ENCODE data around the gene TBL1X.

TBL1X gene

DNA sequence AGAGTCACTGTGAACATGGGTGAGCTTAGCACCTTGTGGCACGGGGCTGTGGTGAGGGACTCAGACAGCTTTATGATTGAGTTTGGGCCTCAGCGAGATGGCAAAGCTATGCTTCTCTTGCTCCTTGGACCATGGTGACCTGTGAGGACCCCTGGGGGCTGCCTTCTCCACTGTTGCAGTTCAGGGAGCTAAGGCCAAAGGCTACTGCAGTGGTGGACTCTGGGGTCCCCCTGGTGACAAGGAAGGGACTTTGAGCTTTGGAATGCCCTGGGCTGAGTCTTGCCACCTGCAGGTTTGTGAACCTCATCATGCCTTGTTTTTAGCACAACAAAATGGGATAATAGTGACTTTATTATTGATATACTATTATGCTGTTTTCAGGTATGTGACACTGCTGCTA lies 36.5 kb downstream of the TBL1X start:
- Histone ChIP-seq H3K4me1 (ENCODE audit: insufficient read depth, low read length) (no peaks in the 10 kb centered on the region), H3K9me3 (ENCODE audit: insufficient read depth, low read depth, low read length) (no peaks in the 10 kb centered on the region), H3K27me3 (ENCODE audit: insufficient read depth, low read length) (no peaks in the 10 kb centered on the region), H3K36me3 (ENCODE audit: insufficient read depth, low read depth, low read length) (peaks cover 22% of the 10 kb centered on the region), H3K9ac (ENCODE audit: low read depth, low read length) (no peak overlapping the region), H3K27ac (ENCODE audit: low read length) (no peak overlapping the region), H3K4me3 (ENCODE audit: low read length) (no peak overlapping the region)

DNA sequence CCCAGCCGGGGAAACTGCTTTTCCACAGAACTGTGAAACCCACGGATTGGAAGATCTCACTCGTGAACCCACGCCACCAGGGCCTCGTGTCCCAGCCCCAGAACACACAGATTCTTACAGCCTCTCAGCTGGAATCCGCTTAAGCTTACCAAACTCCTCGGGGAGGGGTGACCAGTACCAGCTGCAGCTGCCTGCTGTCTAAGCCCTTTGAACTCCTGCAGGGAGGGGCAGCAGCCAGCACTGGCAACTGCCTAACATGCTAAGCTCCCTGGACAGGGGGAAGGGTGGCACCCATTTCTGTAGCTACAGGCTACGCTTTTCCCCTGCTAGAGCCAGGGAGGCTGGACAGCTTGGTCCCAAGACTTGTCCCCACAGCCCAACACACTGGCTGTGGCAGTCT lies 38.4 kb downstream of the TBL1X start:
- no peaks in the 10 kb centered on the region for H3K9me3 ChIP-seq (ENCODE audit: insufficient read depth, low read depth, low read length)
- peaks cover 22% of the 10 kb centered on the region for H3K36me3 ChIP-seq (ENCODE audit: insufficient read depth, low read depth, low read length)
- H3K27ac ChIP-seq (ENCODE audit: low read length): no peak overlapping the region
- no peaks in the 10 kb centered on the region for H3K27me3 ChIP-seq (ENCODE audit: insufficient read depth, low read length)
- no peak overlapping the region for H3K9ac ChIP-seq (ENCODE audit: low read depth, low read length)
- no peaks in the 10 kb centered on the region for H3K4me1 ChIP-seq (ENCODE audit: insufficient read depth, low read length)
- no peak overlapping the region for H3K4me3 ChIP-seq (ENCODE audit: low read length)

DNA sequence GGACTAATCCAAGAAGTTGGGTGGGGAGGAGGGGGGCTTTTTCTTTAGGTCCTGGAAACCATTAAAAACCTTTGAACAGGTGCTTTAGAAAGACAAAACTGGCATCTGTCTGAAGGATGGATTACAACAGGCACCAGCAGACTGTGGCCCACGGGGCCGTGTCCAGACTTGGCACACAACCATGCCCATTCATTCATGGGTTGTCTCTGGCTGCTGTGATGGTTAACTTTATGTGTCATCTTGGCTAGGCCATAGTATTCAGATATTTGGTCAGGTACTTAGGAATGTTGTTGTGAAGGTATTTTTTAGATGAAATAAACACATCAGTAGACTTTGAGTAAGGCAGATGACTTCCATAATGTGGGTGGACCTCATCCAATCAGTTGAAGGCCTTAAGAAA lies 45.5 kb downstream of the TBL1X start:
- Histone ChIP-seq H3K9ac (ENCODE audit: low read depth, low read length) (no peak overlapping the region), H3K9me3 (ENCODE audit: insufficient read depth, low read depth, low read length) (no peaks in the 10 kb centered on the region), H3K4me3 (ENCODE audit: low read length) (no peak overlapping the region), H3K27me3 (ENCODE audit: insufficient read depth, low read length) (no peaks in the 10 kb centered on the region), H3K27ac (ENCODE audit: low read length) (no peak overlapping the region), H3K36me3 (ENCODE audit: insufficient read depth, low read depth, low read length) (peaks cover 6% of the 10 kb centered on the region; the same call in 1 of the 2 replicates), H3K4me1 (ENCODE audit: insufficient read depth, low read length) (no peaks in the 10 kb centered on the region)

DNA sequence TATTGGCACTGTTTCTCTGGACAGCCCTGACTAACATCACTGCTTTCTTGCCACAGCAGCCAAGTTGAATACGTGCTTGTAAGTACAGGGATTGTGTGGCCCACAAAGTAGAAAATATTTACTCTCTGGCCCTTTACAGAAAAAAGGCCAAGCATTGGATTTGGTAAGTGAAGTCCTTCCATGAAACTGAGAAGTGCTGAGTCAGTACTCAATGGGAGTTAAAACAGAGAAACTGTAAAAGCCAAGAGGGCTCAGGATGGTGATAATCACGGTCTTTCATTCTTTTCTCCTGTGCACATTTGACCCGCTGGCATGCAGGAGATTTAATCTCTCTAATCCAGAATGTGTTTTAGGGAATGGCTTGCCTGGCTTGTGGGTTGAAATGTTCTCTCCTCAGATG lies 46.1 kb downstream of the TBL1X start:
- H3K27ac ChIP-seq (ENCODE audit: low read length): no peak overlapping the region
- H3K9me3 ChIP-seq (ENCODE audit: insufficient read depth, low read depth, low read length): no peaks in the 10 kb centered on the region
- H3K27me3 ChIP-seq (ENCODE audit: insufficient read depth, low read length): no peaks in the 10 kb centered on the region
- H3K4me3 ChIP-seq (ENCODE audit: low read length): no peak overlapping the region
- no peak overlapping the region for H3K9ac ChIP-seq (ENCODE audit: low read depth, low read length)
- peaks cover 6% of the 10 kb centered on the region; the same call in 1 of the 2 replicates for H3K36me3 ChIP-seq (ENCODE audit: insufficient read depth, low read depth, low read length)
- H3K4me1 ChIP-seq (ENCODE audit: insufficient read depth, low read length): no peaks in the 10 kb centered on the region

DNA sequence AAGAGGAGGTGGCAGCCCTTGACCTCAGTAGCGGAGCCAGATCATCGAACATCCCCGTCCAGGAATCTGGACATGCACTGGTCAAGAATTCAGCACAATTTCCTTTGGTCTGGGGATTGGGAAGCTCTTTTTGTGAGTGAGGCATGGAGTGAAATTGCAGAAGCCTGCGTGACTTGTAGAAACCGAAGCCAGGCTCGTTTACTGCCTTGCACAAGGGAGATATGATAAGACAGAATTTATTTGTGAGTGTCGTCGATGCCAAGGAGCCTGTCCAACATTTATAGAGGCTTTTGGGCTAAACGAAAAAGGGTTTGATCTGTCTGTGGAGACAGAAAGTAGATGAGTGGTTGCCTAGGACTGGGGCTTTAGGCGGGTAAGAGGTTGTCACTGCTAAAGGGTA lies 50.6 kb downstream of the TBL1X start:
- Histone ChIP-seq H3K9ac (ENCODE audit: low read depth, low read length) (no peak overlapping the region), H3K27me3 (ENCODE audit: insufficient read depth, low read length) (no peaks in the 10 kb centered on the region), H3K27ac (ENCODE audit: low read length) (no peak overlapping the region), H3K9me3 (ENCODE audit: insufficient read depth, low read depth, low read length) (no peaks in the 10 kb centered on the region), H3K4me3 (ENCODE audit: low read length) (no peak overlapping the region), H3K36me3 (ENCODE audit: insufficient read depth, low read depth, low read length) (peaks cover 5% of the 10 kb centered on the region; the same call in 1 of the 2 replicates), H3K4me1 (ENCODE audit: insufficient read depth, low read length) (no peaks in the 10 kb centered on the region)

DNA sequence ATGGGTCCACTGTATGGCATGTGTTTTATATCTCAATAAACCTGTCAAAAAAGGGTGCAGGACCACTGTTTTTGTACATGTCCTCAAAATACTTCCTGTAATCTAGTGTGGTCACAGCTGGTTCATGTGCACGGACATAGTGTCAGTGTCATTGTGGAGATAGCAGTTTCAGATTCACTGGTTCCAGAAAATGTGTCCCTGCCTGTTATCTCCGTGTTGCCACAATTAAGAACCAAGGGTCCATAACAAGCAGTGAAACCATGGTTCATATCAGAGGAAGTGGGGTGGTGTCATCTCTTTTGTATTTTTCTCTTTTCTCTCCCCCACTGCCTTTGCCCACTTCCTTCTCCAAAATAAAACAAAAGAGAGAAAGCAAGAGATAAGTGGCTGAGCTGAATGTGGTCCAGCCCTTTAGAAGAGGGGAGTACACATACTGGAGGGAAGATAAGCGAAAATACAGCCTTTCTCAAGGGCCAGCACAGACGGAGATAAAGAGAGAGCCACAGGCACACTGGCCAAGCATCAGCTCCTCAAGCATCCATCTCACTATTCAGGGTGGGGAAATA lies 51.2 kb downstream of the TBL1X start:
- H3K36me3 ChIP-seq (ENCODE audit: insufficient read depth, low read depth, low read length): no peaks in the 10 kb centered on the region
- H3K27ac ChIP-seq (ENCODE audit: low read length): no peak overlapping the region
- no peaks in the 10 kb centered on the region for H3K27me3 ChIP-seq (ENCODE audit: insufficient read depth, low read length)
- no peak overlapping the region for H3K9ac ChIP-seq (ENCODE audit: low read depth, low read length)
- no peak overlapping the region for H3K4me3 ChIP-seq (ENCODE audit: low read length)
- H3K4me1 ChIP-seq (ENCODE audit: insufficient read depth, low read length): no peaks in the 10 kb centered on the region
- no peaks in the 10 kb centered on the region for H3K9me3 ChIP-seq (ENCODE audit: insufficient read depth, low read depth, low read length)

DNA sequence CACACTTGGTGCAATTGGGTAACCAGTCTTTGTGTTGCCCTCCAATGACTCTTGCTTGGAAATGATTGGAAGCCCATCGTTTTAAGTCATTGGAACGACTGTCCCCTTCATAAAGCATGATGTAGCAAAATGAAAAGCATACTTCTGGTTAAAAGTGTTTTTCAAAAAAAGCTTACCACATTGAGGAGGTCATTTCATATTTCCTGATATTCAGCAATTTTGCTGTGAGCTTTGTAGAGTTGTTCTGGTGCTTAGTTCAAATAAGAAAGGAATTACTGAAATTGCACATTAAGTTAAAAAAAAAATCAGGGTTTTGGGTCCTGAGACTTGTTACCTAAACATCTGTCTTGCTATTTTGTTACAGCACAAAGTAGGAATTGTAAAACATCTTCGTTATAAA lies 51.8 kb downstream of the TBL1X start:
- no peaks in the 10 kb centered on the region for H3K4me1 ChIP-seq (ENCODE audit: insufficient read depth, low read length)

DNA sequence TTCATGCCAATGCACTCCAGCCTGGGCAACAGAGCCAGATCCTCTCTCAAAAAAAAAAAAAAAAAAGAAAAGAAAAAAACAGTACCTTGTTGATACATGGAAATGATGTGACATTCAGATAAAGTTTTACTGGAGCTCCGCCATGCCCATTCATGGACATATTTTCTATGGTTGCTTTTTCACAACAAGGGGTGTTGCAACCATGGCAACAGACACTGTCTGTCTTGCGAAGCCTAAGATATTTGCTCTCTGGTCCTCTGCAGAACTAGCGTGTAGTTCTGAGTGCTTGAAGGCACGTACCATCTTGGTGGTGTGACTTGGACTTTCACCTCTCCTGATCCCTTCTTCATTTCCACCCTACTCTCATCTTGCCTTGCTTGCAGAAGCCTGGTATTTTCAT lies 53.2 kb downstream of the TBL1X start:
- no peaks in the 10 kb centered on the region for H3K36me3 ChIP-seq (ENCODE audit: insufficient read depth, low read depth, low read length)
- no peaks in the 10 kb centered on the region for H3K4me1 ChIP-seq (ENCODE audit: insufficient read depth, low read length)
- H3K27ac ChIP-seq (ENCODE audit: low read length): no peak overlapping the region
- no peak overlapping the region for H3K4me3 ChIP-seq (ENCODE audit: low read length)
- H3K9ac ChIP-seq (ENCODE audit: low read depth, low read length): no peak overlapping the region
- H3K9me3 ChIP-seq (ENCODE audit: insufficient read depth, low read depth, low read length): no peaks in the 10 kb centered on the region
- H3K27me3 ChIP-seq (ENCODE audit: insufficient read depth, low read length): no peaks in the 10 kb centered on the region

More for the DNA sequence above, 51.8 kb downstream of the TBL1X start:
- no peak overlapping the region for H3K27ac ChIP-seq (ENCODE audit: low read length)
- no peaks in the 10 kb centered on the region for H3K27me3 ChIP-seq (ENCODE audit: insufficient read depth, low read length)
- no peak overlapping the region for H3K4me3 ChIP-seq (ENCODE audit: low read length)
- H3K36me3 ChIP-seq (ENCODE audit: insufficient read depth, low read depth, low read length): no peaks in the 10 kb centered on the region
- H3K9ac ChIP-seq (ENCODE audit: low read depth, low read length): no peak overlapping the region
- H3K9me3 ChIP-seq (ENCODE audit: insufficient read depth, low read depth, low read length): no peaks in the 10 kb centered on the region

DNA sequence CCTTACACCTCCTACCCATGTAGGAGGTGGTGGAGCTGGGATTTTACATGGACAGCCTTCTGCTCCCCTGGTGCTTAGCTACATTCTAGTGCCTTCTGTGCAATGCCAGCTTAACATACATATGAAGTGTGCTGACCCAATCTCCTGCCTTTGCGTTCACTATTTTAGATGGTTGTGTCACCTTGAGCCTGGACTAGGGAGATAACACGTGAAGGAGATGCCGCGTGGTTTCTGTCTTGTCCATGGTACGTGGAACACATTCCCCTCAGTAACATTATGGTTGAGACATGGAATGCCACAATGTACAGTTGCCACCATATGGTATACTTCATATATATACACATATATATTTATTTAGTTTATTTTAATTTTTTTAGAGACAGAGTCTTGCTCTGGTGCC lies 54.0 kb downstream of the TBL1X start:
- no peak overlapping the region for H3K27ac ChIP-seq (ENCODE audit: low read length)

DNA sequence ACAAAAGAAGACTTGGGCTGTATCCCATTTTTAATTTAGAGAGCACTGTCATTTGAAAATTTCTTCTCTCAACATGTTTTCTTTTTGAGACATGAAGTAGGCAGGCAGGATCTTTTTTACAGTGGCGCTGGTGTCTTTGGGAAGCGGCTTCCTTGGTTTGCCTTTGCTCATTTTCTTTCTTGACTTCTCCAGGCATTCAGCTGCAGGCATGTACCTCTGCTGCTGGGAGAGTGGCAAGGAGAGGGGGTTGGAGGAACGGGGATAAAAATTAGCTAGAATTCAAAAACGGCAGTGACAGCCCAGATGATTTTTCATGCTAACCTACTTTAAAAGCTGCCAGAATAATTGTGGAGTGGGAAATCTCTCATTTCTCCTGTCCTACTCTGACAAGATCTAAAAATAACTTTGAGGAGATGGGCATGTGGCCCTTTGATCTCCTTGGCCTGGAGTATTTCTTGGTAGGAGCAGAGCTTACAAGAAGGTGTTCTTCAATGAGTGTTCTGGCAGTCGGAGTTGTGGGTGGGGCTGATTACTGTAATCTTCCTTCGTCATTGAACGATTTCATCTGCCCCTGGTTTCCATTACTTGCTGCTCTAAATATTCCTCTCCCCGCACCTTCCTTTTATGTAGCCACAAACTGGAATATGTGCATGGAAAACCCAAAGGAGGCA lies 54.8 kb downstream of the TBL1X start:
- H3K4me1 ChIP-seq (ENCODE audit: insufficient read depth, low read length): no peaks in the 10 kb centered on the region
- no peak overlapping the region for H3K4me3 ChIP-seq (ENCODE audit: low read length)
- H3K36me3 ChIP-seq (ENCODE audit: insufficient read depth, low read depth, low read length): no peaks in the 10 kb centered on the region
- H3K9me3 ChIP-seq (ENCODE audit: insufficient read depth, low read depth, low read length): no peaks in the 10 kb centered on the region
- H3K27ac ChIP-seq (ENCODE audit: low read length): no peak overlapping the region
- H3K27me3 ChIP-seq (ENCODE audit: insufficient read depth, low read length): no peaks in the 10 kb centered on the region
- no peak overlapping the region for H3K9ac ChIP-seq (ENCODE audit: low read depth, low read length)

More for the DNA sequence above, 54.0 kb downstream of the TBL1X start:
- Histone ChIP-seq H3K27me3 (ENCODE audit: insufficient read depth, low read length) (no peaks in the 10 kb centered on the region), H3K4me1 (ENCODE audit: insufficient read depth, low read length) (no peaks in the 10 kb centered on the region), H3K9me3 (ENCODE audit: insufficient read depth, low read depth, low read length) (no peaks in the 10 kb centered on the region), H3K9ac (ENCODE audit: low read depth, low read length) (no peak overlapping the region), H3K4me3 (ENCODE audit: low read length) (no peak overlapping the region), H3K36me3 (ENCODE audit: insufficient read depth, low read depth, low read length) (no peaks in the 10 kb centered on the region)

DNA sequence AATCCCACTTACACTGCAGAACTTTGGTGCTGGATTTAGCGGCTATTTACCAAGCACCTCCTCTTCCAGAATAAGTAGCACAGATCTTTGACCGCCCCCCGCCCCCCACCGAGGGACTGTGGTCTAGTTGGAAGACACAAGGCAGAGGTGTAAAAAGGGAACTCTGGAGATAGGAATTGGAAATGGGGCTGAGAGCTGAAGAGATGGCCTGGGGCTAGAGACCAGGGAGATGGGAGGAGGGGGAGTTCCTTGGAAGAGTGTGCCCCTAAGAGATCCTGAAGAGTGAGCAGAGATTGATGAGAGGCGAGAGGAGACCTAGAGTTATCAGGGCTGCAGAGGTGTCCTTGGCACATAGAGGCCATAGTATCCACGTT lies 55.3 kb downstream of the TBL1X start:
- no peak overlapping the region for H3K9ac ChIP-seq (ENCODE audit: low read depth, low read length)
- H3K4me3 ChIP-seq (ENCODE audit: low read length): no peak overlapping the region
- H3K4me1 ChIP-seq (ENCODE audit: insufficient read depth, low read length): 0 out of 2 replicates have a peak, but pooled peaks cover 1% of the 10 kb centered on the region
- no peaks in the 10 kb centered on the region for H3K9me3 ChIP-seq (ENCODE audit: insufficient read depth, low read depth, low read length)
- no peaks in the 10 kb centered on the region for H3K36me3 ChIP-seq (ENCODE audit: insufficient read depth, low read depth, low read length)
- no peaks in the 10 kb centered on the region for H3K27me3 ChIP-seq (ENCODE audit: insufficient read depth, low read length)
- H3K27ac ChIP-seq (ENCODE audit: low read length): no peak overlapping the region

DNA sequence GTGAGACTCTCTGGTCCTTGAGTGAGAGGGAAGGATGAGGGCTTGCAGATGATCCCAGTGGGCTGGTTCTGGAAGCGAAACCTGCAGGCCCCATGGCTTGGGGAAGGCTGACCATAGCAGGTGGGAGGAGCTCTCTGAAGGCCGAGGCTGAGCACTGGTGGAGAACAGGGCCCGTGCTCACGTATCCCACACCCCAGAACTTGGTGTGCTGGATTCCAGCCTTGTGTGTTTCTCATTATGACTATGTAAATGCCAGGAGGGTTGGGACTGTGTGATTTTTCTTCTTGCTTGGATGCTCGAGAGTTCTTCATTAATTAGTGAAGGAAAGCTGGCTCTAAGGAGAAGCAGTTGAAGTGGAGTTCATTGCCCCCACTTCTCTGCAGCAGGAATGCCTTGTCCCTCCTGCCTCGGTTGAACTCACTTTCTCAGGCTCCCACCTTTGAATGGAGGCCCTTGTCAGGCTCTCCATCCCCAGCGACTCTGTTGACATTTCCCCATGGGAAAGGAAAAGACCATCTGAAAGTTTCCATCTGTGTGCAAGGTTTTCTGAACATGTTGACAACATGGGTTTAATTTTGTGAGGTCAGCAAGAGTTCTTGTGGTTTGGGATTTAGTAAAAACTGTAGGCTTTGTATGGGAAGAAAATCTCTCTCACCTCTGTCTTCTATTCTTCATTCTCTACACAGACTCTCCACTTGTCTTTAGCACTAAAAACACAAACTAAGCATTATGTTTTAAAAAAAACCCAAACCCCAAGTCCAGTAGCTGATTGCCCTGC lies 57.7 kb downstream of the TBL1X start:
- Histone ChIP-seq H3K4me3 (ENCODE audit: low read length) (no peak overlapping the region), H3K4me1 (ENCODE audit: insufficient read depth, low read length) (peaks cover 15% of the 10 kb centered on the region), H3K27me3 (ENCODE audit: insufficient read depth, low read length) (no peaks in the 10 kb centered on the region), H3K9me3 (ENCODE audit: insufficient read depth, low read depth, low read length) (no peaks in the 10 kb centered on the region), H3K9ac (ENCODE audit: low read depth, low read length) (no peak overlapping the region), H3K27ac (ENCODE audit: low read length) (no peak overlapping the region), H3K36me3 (ENCODE audit: insufficient read depth, low read depth, low read length) (no peaks in the 10 kb centered on the region)
